Measurements from ENCODE around the gene SUPV3L1. TPM values are rescaled to one million over a fixed set of nuclear protein-coding genes. Genes with fewer than 3 reads are reported as not detected.
"Not testable (repeated sequence)": the region's sequence is repeated elsewhere in the genome, so short reads cannot be mapped to it uniquely, and the experiment has no call there.

SUPV3L1 gene
- total RNA-seq (2014; rRNA removed; shearing (Covaris generic)) = 27.4 and 28.2 TPM in 2 replicates
- polyA plus RNA-seq (2015; cell fraction: cytosol; rRNA removed) = 29.2 and 32.3 TPM in 2 replicates
- polyA plus RNA-seq (2015; cell fraction: nucleus; rRNA removed) = 59.4 and 60.3 TPM in 2 replicates

DNA sequence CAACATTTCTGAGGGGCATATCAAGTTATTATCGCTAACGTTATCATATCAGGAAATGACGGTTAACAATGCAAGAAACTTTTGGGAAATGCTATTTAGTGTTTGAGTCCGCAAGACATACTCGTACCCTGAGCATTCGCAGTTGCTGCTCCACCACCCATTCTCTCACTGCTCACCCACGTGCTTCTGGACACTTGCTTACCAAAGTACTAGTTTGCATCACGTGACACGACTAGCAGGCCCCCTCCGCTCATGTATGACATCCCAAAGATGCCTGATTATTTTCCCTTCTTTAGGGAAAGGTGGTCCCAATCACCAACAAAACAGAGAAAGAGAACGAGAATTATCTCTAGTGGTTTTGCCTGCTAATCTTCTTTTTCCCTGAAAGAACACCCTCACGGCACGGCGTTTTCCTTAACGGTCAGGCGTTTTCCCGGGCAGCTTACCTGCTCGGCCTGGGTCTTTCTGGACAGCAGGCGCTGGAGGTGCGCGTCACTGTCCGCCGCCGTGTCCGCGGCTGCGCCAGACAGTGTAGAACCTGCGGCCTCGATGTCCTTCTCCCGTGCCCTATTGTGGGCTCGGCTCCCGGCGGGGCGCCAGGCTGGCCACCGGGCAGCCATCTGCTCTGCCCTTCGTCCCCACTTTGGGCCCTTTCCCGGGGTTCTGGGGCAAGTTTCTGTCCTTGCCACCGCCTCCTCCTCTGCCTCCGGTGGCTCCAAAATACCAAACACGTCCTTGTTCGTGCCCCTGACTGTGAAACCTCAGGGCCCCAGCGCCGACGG lies at the start of gene SUPV3L1:
TSS of gene SUPV3L1 (plus strand) at position 492 of the 782 bp plus-strand sequence. CDS start at position 550, 58 bp downstream.
- peak; percentile 92 for DNase-seq (ENCODE audit: low read depth)

DNA sequence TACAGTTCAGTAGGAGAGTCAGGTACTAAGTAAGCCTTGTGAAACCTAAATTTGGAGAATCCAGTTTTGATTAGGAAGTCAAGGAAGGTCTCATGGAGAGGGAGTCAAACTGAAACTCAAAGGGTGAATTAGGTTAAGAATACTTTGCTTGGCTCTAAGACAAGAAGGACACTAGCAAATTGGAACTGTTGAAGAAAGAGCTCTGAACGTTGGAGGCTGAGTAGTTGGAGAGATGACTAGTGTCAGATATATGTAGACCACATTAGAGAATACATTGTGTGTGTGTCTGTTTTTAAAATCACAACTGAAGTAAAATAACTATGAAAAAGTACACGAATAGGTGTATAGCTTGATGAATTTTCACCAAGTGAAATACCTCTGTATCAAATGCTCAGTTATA lies 49.8 kb upstream of the SUPV3L1 start:
- no peak for DNase-seq (ENCODE audit: low read depth)

DNA sequence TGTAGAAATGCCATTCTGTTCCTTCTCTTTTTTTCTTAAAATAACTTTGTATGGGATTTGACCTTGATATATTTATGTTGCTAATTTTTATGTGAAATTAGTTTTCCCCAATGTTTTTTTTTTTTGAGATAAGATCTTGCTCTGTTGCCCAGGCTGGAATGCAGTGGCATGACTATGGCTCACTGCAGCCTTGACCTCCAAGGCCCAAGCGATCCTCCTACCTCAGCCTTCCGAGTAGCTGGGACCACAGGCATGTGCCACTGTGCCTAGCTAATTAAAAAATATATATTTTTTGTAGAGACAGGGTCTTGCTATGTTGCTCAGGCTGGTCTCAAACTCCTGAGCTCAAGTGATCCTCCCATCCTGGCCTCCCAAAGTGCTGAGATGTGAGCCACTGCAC lies 40.1 kb upstream of the SUPV3L1 start:
- DNase-seq (ENCODE audit: low read depth) = no peak

DNA sequence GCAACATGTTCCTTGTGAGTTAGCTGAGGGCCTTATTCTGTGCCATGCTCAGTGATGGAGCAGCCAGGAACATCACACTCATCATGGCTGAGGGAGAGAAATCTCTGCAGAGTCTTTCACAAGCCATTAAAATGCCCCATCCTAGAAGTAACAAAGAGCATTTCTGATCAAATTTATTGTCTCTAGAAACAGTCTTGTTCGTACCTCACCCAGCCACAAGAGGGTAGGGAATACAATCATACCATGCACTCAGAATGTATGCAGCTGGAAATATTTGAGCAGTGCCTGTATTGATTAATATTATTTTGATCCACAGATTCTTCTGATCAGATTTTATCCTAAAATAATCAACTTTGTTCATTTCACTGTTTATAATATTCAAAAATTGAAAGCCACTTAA lies 38.7 kb upstream of the SUPV3L1 start:
- no peak for DNase-seq (ENCODE audit: low read depth)

DNA sequence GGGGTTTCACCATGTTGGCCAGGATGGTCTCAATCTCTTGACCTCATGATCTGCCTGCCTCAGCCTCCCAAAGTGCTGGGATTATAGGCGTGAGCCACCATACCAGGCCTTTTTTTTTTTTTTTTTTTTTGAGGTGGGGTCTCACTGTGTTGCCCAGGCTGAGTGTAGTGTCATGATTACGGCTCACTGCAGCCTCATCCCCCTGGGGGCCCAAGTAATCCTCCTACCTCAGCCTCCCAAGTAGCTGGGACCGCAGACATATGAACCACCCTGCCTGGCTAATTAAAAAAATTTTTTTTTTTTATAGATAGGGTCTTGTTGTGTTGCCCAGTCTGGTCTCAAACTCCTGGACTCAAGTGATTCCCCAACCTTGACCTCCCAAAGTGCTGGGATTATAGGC lies 38.0 kb upstream of the SUPV3L1 start:
- DNase-seq (ENCODE audit: low read depth) = not testable (repeated sequence)

DNA sequence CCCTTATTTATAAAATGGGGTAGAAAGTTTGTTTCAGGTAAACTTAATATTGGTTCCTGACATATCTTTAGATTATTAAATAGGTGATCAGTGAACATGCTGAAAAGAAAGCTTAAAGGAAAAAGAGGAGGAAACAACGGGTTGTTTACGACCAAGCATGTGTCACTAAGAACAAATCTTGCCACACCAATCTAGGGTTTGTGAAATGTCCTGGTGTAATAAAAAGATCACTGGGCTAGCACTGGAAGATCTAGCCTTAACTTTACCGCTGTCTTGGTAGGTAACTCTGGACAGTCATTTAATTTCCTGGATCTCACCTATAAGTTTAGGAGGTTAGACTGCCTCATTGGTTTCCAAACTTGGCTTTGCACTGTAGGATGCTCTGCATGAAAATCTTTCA lies 37.1 kb upstream of the SUPV3L1 start:
- no peak for DNase-seq (ENCODE audit: low read depth)

DNA sequence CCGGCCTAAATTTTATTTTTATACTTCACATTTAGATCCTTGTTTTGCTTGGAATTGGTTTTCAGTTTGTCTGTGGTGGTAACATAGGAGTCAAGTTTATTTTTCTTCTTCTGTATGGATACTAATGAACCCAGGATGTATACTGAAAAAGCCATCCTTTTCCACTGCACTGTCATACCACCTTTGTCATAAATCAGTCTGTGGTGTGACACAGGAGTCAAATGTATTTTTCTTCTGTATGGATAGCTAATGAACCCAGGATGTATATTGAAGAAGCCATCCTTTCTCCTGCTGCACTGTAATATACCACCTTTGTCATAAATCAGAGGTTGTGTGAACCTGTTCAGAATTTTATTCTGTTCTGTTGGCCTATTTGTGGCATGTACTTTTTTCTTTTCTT lies 34.7 kb upstream of the SUPV3L1 start:
- DNase-seq (ENCODE audit: low read depth) = no peak

DNA sequence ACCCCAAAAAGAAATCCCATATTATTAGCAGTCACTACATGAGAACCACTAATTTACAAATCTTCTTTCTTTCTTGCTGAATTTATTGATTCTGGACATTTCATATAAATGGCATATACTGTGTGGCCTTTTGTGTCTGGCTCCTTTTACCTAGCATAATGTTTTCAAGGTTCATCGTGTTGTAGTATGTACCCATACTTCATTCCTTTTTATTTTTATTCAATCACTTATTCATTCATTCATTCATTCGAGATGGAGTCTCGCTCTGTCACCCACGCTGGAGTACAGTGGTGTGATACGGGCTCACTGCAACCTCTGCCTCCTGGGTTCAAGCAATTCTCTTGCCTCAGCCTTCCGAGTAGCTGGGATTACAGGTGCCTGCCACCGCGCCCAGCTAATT lies 34.2 kb upstream of the SUPV3L1 start:
- DNase-seq (ENCODE audit: low read depth) = no peak

DNA sequence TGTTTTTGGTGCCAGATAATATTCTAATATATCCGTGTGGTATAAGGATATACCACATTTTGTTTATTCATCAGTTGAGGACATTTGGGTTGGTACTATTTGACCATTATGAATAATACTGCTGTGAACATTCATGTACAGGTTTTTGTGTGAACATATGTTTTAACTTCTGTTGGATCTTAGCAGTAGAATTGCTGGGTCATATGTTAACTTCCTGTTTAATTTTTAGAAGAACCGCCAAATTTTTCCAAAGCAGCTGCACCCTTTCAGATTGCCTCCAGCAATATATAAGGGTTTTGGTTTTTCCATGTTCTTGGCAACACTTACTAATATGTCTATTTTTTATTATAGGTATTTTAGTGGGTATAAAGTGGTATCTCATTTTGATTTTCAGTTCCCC lies 33.3 kb upstream of the SUPV3L1 start:
- no peak for DNase-seq (ENCODE audit: low read depth)

DNA sequence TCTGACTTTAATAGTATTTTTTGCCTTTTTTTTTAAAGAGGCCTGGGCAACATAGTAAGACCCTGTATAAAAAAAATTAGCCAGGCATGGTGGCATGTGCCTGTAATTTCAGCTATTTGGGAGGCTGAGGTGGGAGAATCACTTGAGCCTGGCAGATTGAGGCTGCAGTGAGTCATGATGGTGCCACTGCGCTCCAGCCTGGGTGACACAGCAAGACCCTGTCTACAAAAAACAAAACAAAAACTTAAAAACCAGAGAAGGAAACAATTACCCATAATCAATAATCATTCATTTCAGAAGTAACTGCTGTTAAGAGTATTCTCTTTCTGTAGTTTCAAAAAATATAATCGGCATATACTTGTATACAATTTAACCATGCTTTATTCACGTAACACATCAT lies 28.1 kb upstream of the SUPV3L1 start:
- no peak for DNase-seq (ENCODE audit: low read depth)

DNA sequence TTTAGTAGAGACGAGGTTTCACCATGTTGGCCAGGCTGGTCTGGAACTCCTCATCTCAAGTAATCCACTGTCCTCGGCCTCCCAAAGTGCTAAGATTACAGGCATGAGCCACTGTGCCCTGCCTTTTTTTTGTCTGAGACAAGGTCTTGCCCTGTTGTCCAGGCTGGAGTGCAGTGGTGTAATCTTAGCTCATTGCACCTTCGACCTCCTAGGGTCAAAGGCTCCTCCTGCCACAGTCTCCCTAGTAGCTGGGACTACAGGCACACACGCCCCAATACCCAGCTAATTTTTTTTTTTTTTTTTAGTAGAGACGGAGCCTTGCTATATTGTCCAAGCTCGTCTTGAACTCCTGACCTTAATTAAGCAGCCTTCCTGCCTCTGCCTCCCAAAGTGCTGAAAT lies 26.8 kb upstream of the SUPV3L1 start:
- DNase-seq (ENCODE audit: low read depth) = no peak

DNA sequence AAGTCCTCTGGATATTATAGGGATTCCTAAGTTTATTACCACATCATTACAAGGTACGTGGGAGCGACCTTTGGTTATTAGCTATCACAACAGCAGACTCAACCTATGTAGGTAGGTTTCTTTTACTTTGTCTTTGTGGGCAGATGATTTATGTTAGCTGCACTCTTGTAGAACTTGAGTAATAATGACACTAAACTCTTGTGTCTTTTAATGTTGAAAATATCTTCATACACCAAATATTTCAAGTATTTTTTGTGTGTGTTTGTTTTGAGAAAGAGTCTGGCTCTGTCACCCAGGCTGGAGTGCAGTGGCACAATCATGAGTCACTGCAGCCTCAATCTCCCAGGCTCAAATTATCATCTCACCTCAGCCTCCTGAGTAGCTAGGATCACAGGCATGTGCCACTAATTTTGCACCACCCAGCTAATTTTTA lies 19.2 kb upstream of the SUPV3L1 start:
- peak; percentile 38 for DNase-seq (ENCODE audit: low read depth)

DNA sequence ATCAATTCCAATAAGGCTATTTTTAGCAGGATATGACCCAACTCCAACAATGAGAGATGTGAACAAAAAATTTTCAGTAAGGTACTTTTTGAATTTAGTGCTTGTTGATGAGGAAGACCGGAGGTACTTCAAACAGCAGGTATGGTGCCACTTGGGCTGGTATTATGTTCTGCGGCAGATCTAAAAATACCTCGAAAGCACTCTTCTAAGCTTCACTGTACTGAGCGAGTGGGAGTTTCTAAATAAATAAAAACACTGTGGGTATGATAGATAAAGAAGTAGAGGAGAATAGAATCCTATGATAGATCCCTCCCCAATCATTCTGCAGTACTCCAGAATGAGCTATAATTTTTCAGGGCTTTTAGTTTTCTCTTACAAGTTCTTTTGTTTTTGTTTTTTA lies 11.5 kb upstream of the SUPV3L1 start:
- no peak for DNase-seq (ENCODE audit: low read depth)

DNA sequence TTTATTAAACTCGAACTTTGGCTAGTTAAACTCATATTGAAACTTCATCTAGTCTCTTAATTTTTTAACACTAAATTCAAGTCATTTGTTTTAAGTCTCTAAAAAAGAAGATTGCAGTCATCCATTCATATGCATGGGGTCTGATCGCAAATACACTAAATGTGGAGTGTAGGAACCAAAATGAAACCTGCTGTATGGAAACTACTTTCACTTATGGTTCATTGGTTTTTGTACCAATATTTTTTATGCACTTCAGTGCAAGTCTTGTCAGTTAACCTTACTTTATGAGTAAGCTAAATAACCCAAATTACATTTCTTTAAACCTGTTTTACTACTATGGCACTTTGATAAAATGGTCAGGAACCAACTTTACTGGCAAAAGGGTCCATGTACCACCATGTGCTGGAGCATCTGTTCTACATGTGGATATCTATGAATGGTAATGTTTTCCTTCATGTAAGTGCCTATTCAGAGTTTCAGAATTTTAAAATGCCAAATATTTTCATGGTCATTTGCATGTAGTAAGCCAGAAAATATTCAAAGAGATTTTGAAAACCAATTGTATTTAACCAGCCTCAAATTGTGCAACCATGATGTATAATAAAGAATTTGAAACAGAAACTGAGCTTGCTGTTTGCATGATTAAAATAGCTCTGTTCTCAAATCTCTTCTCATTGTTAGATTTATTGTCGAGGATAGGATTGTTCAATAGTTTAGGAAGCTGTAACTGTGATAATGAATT lies 7.6 kb upstream of the SUPV3L1 start:
- DNase-seq (ENCODE audit: low read depth) = no peak

DNA sequence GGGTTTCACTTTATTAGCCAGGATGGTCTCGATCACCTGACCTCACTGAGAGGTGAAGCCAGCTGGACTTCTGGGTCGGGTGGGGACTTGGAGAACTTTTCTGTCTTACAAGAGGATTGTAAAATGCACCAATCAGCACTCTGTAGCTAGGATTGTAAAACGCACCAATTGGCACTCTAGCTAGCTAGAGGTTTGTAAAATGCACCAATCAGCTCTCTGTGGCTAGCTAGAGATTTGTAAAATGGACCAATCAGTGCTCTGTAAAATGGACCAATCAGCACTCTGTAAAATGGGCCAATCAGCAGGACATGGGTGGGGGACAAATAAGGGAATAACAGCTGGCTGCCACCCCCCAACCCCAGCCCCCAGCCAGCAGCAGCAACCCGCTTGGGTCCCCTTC lies 4.7 kb upstream of the SUPV3L1 start:
- DNase-seq (ENCODE audit: low read depth) = not testable (repeated sequence)

DNA sequence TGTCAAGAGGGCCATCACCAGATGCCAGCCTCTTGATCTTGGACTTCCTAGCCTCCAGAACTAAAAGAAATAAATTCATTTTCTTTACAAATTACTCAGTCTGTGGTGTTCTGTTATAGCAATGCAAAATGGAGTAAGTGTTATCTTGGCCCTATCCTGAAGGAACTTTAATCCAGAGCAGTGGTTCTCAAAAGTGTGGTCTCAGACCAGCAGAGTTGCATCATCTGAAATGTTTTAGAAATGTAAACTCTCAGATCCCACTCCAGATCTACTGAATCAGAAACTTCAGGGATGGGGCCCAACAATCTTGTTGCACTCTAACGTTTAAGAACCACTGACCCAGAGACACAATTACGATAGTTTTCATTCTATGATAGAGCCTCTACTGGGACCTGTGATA lies 3.2 kb upstream of the SUPV3L1 start:
- DNase-seq (ENCODE audit: low read depth) = no peak

DNA sequence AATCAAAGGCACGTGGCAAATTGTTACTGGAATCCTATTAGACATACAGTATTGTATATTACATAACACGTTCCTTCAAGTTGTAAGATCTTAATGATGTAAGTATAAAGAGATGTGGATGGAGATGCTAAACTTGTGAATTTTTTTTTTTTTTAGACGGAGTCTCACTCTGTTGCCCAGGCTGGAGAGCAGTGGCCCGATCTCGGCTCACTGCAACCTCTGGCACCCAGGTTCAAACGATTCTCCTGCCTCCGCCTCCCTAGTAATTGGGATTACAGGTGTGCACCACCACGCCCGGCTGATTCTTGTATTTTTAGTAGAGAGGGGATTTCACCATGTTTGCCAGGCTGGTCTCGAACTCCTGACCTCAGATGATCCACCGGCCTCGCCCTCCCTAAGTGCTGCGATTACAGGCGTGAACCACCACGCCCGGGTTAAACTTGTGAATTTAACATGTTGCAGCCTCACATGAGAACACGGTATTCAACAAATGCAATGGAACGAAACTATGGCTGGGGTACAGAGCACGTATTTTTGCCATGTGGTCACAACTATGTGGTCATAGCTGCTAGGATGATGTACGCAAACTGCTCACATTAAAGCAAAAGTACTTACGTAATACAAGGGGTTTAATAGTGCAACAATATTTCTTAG lies 818 bp upstream of the SUPV3L1 start:
- DNase-seq (ENCODE audit: low read depth) = no peak

DNA sequence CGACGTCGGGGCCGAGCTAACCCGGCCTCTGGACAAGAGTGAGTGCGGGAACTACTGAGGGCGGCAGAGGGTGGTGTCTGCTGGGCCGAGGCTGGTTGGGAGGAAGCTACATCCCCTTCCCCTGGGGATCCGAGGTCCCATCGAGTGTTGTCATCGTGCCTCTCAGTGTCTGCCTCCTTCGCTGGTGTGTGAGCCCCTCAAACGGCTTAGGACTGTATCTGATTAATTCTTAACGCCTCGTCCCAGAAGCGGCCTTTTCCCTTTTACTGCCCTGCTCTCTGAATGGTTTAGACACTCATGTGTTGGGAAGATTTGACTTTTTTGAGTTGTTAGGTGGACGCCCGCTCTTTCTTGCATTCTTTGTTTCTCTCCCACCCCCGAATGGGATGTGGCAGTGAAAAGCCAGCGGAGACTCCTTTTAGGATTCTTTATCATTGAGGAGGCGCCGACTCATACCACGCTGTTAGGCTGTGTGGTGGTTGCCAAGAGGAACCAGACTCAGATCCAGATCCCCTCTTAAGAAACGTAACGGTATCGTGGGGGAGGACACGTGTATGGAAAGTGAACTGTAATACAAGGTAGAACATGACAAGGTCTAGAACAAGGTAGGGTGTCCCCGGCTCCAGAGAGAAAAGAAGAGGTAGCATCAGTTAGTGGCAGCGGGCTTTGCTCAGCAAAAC lies 631 bp downstream of the SUPV3L1 start:
- DNase-seq (ENCODE audit: low read depth) = no peak

DNA sequence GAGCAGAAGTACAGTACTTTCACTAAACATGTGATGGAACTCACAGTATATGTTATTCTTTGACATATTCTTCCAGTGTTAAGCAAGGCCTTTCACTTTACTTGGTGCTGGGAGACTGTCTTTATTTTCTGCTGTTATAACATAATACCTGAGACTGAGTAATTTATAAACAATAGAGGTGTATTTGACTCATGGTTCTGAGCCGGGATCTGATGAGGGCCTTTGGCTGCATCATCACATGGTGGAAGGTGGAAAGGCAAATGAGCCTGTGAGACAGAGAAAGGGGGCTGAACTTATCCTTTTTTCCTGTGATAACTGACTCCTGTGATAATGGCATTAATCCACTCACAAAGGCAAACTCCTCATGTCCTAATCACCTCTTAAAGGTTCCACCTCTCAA lies 1.4 kb downstream of the SUPV3L1 start:
- DNase-seq (ENCODE audit: low read depth) = no peak

DNA sequence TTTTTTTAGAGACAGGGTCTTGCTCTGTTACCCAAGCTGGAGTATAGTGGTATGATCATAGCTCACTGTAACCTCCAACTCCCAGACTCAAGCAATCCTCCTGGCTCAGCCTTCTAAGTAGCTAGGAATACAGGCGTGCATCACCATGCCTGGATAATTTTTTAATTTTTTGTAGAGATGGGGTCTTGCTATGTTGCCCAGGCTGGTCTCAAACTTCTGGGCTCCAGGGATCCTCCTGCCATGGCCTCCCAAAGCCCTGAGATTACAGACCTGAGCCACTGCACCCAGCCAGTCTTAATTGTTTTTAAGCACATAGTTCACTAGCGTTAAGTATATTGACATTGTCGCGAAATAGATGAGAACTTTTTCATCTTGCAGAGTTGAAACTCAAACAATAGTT lies 2.0 kb downstream of the SUPV3L1 start:
- DNase-seq (ENCODE audit: low read depth) = no peak

DNA sequence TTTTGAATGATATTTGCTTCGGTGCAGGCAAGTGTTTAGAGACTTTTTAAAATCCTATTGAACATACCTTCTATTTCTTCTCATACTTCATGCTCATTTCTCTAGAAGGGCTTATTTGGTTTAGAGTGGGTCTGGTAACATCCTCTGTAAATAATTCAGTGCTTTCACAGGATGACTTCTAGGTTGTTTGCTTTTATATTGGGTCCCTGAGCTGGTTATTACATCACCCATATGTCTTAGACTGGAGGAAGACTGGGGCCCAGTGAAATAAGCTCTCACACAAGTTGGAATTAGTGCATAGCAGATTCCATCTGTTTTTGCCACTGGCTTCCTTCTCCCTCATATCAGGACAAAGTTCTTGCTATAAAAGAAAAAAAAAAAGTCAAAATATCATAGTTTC lies 6.5 kb downstream of the SUPV3L1 start:
- no peak for DNase-seq (ENCODE audit: low read depth)

DNA sequence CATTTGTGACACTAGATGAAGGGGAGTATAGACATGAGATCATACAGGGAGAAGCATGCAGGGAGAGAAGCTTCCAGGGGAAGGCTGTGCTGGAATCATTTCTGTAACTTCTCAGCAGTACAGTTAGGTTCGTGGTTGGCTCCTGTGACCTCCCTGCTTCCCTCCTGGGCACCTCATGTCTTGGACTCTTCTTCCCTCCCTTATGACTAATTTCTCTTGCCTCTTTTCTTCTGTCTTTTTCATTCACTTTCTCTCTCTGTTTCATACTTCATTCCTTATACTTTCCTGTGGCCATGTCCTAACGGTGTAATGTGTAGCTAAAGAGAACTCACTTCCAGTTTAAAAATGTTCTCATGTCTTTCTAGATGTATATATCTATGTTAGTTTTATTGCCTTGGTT lies 21.0 kb downstream of the SUPV3L1 start:
- DNase-seq (ENCODE audit: low read depth) = no peak
